DOHH2 (cell line): ENCODE data around the gene USP9X.

ENCODE experiments used
- CTCF ChIP-seq: fragments of 200-600 bp; sonication (generic); IDR thresholded peaks from one replicate; pipeline ENCODE4 v1.5.1; 2014; ENCODE audit warnings: antibody characterized with exemption, mild to moderate bottlenecking, low read depth, low read length; ENCODE audit not compliant: poor library complexity, severe bottlenecking
- EZH2phosphoT487 ChIP-seq: fragments of 200-600 bp; sonication (generic); IDR thresholded peaks from 2 replicates; pipeline ENCODE4 v1.6.1; 2017; ENCODE audit warnings: borderline replicate concordance, mild to moderate bottlenecking, antibody characterized with exemption, low read length, moderate library complexity, mixed read lengths

- no peak for TF ChIP-seq CTCF
- no peak for TF ChIP-seq EZH2phosphoT487
Observed at GRCh38 chrX:41265615-41266014, 180.4 kb downstream of the USP9X start.
